Cardiac fibroblast (primary cell): ENCODE measurements around the gene ZNF646.

Experiments used
- DNase-seq, 2 donors: peaks; one replicate each; pipeline versions ENCODE4 v3.0.0 to v3.0.0-alpha.2; 2010; ENCODE audit warnings: low read depth in 2 of 2
- H3K4me3 ChIP-seq, 2 donors: replicated peaks in 1 of 2; 1 replicate in 1 of 2; 2 replicates in 1 of 2; pipeline ENCODE4 v1.5.1; 2011; ENCODE audit warnings: low read depth in 2 of 2, low read length in 2 of 2, mild to moderate bottlenecking in 2 of 2, moderate library complexity in 1 of 2
- TF ChIP-seq, protein P1 (sequence below): IDR thresholded peaks from one replicate; pipeline ENCODE4 v1.5.1; 2011; ENCODE audit warnings: low read depth, mild to moderate bottlenecking, low read length, inconsistent platforms

Gene ZNF646, protein sequence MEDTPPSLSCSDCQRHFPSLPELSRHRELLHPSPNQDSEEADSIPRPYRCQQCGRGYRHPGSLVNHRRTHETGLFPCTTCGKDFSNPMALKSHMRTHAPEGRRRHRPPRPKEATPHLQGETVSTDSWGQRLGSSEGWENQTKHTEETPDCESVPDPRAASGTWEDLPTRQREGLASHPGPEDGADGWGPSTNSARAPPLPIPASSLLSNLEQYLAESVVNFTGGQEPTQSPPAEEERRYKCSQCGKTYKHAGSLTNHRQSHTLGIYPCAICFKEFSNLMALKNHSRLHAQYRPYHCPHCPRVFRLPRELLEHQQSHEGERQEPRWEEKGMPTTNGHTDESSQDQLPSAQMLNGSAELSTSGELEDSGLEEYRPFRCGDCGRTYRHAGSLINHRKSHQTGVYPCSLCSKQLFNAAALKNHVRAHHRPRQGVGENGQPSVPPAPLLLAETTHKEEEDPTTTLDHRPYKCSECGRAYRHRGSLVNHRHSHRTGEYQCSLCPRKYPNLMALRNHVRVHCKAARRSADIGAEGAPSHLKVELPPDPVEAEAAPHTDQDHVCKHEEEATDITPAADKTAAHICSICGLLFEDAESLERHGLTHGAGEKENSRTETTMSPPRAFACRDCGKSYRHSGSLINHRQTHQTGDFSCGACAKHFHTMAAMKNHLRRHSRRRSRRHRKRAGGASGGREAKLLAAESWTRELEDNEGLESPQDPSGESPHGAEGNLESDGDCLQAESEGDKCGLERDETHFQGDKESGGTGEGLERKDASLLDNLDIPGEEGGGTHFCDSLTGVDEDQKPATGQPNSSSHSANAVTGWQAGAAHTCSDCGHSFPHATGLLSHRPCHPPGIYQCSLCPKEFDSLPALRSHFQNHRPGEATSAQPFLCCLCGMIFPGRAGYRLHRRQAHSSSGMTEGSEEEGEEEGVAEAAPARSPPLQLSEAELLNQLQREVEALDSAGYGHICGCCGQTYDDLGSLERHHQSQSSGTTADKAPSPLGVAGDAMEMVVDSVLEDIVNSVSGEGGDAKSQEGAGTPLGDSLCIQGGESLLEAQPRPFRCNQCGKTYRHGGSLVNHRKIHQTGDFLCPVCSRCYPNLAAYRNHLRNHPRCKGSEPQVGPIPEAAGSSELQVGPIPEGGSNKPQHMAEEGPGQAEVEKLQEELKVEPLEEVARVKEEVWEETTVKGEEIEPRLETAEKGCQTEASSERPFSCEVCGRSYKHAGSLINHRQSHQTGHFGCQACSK (N-terminal part only)

GRCh38 chr16:31073970-31074813 is at the start of gene ZNF646, which contains the start of gene ZNF668:
TSS of gene ZNF646 (plus strand) at chr16:31074422. CDS start at chr16:31076325, 1,903 bp downstream.
TSS of gene ZNF668 (minus strand) at chr16:31074240. CDS start at chr16:31064459, 9,781 bp downstream.
- H3K4me3 ChIP-seq: peak within 1 kb of the TSS; percentile 92 to 97
- TF ChIP-seq, protein P1, sequence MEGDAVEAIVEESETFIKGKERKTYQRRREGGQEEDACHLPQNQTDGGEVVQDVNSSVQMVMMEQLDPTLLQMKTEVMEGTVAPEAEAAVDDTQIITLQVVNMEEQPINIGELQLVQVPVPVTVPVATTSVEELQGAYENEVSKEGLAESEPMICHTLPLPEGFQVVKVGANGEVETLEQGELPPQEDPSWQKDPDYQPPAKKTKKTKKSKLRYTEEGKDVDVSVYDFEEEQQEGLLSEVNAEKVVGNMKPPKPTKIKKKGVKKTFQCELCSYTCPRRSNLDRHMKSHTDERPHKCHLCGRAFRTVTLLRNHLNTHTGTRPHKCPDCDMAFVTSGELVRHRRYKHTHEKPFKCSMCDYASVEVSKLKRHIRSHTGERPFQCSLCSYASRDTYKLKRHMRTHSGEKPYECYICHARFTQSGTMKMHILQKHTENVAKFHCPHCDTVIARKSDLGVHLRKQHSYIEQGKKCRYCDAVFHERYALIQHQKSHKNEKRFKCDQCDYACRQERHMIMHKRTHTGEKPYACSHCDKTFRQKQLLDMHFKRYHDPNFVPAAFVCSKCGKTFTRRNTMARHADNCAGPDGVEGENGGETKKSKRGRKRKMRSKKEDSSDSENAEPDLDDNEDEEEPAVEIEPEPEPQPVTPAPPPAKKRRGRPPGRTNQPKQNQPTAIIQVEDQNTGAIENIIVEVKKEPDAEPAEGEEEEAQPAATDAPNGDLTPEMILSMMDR: no peak
- DNase-seq: peak; percentile 99

GRCh38 chr16:31025339-31025738 is 48.9 kb upstream of the ZNF646 start:
- no peak for DNase-seq
- TF ChIP-seq, protein P1: no peak
- no peak overlapping the region for H3K4me3 ChIP-seq

DNA sequence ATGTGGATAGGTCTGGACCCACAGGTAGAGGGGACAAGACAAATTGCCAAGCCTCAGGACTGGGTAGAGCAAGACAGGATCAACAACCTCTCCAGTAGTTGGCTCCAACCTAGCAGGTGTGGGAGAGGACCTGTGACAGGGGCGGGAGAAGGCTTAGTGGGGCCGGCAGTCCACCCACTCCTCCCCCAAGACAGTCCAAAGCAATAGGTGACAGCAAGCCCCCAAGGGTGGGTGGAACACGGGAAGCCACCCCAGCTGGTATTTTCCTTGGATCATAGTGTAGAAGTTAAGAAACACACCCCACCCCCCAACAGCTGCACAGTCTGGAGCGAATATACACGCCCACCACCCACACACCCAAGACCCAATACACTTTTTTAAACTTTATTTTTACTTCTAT is 45.0 kb upstream of the ZNF646 start:
- TF ChIP-seq, protein P1: no peak
- H3K4me3 ChIP-seq: no peak overlapping the region
- DNase-seq: no peak

DNA sequence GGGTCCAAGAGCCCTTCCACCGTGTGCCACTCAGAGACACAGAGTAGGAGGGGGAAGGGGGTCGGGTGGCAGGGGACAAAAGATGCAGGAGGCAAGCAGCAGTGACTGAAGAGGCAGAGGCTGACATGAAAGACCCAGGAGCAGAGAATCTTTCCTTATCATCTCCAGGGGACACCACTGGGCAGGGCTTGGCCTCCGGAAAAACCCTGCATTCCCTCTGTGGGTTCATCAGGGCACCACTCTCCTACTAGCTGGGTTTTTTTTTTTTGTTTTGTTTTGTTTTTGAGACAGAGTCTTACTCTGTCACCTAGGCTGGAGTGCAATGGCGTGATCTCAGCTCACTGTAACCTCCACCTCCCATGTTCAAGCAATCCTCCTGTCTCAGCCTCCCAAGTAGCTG is 42.9 kb upstream of the ZNF646 start:
- no peak overlapping the region for H3K4me3 ChIP-seq
- DNase-seq: no peak
- TF ChIP-seq, protein P1: no peak

- DNase-seq: peak; percentile 98 to 99
Observed at GRCh38 chr16:31032736-31033708, 41.2 kb upstream of the ZNF646 start, which contains the start of gene STX4. TSS of gene STX4 (plus strand) at chr16:31033558. CDS start at chr16:31033806, 248 bp downstream.

More at GRCh38 chr16:31032736-31033708, 41.2 kb upstream of the ZNF646 start, which contains the start of gene STX4:
- TF ChIP-seq, protein P1: no peak
- peak within 1 kb of the TSS; percentile 99 to 100 for H3K4me3 ChIP-seq
